HEK293 (cell line): Measurements from ENCODE around the gene LEFTY1.

Experiments used
- HOXA7 ChIP-seq: sonication (generic); formaldehyde crosslinking; IDR thresholded peaks from 2 replicates; pipeline ENCODE4 v1.8.1; 2022; ENCODE audit warnings: missing genetic modification reagents, borderline replicate concordance
- ZNF629 ChIP-seq: fragments of 450-650 bp; formaldehyde crosslinking; IDR thresholded peaks from 2 replicates; pipeline ENCODE4 v1.5.1; 2017; ENCODE audit warnings: missing biosample characterization, missing genetic modification characterization
- TF ChIP-seq, protein P1 (sequence below): fragments of 450-650 bp; formaldehyde crosslinking; IDR thresholded peaks from 2 replicates; pipeline ENCODE4 v1.5.1; 2016; ENCODE audit warnings: missing biosample characterization, missing genetic modification characterization
- TF ChIP-seq, protein P2 (sequence below): fragments of 450-650 bp; formaldehyde crosslinking; IDR thresholded peaks from 2 replicates; pipeline ENCODE4 v1.5.1; 2016; ENCODE audit warnings: missing biosample characterization, missing genetic modification characterization
- TF ChIP-seq, protein P3 (sequence below): fragments of 450-650 bp; formaldehyde crosslinking; IDR thresholded peaks from 2 replicates; pipeline ENCODE4 v1.5.1; 2016; ENCODE audit warnings: missing biosample characterization, missing genetic modification characterization

DNA sequence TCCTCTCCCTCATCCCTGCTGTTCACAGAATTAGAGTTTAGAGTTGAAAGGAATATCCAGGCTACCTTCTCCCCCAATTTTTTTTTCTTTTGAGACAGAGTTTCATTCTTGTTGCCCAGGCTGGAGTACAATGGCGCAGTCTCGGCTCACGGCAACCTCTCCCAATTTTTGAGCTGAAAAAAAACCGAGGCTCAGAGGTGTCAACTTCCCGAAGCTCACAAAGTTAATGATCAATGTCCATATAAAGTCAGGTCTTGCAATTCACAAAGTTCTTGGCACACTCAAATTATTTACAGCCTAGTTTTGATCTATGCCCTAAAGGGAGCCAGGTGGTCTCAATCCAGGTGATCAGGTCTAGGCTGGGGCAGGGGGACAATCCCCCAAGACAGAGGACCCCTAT lies 797 bp upstream of the LEFTY1 start:
- no peak for TF ChIP-seq ZNF629 (tag by site-specific recombination)
- TF ChIP-seq, protein P1, sequence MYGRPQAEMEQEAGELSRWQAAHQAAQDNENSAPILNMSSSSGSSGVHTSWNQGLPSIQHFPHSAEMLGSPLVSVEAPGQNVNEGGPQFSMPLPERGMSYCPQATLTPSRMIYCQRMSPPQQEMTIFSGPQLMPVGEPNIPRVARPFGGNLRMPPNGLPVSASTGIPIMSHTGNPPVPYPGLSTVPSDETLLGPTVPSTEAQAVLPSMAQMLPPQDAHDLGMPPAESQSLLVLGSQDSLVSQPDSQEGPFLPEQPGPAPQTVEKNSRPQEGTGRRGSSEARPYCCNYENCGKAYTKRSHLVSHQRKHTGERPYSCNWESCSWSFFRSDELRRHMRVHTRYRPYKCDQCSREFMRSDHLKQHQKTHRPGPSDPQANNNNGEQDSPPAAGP, result no peak
- TF ChIP-seq, protein P2, sequence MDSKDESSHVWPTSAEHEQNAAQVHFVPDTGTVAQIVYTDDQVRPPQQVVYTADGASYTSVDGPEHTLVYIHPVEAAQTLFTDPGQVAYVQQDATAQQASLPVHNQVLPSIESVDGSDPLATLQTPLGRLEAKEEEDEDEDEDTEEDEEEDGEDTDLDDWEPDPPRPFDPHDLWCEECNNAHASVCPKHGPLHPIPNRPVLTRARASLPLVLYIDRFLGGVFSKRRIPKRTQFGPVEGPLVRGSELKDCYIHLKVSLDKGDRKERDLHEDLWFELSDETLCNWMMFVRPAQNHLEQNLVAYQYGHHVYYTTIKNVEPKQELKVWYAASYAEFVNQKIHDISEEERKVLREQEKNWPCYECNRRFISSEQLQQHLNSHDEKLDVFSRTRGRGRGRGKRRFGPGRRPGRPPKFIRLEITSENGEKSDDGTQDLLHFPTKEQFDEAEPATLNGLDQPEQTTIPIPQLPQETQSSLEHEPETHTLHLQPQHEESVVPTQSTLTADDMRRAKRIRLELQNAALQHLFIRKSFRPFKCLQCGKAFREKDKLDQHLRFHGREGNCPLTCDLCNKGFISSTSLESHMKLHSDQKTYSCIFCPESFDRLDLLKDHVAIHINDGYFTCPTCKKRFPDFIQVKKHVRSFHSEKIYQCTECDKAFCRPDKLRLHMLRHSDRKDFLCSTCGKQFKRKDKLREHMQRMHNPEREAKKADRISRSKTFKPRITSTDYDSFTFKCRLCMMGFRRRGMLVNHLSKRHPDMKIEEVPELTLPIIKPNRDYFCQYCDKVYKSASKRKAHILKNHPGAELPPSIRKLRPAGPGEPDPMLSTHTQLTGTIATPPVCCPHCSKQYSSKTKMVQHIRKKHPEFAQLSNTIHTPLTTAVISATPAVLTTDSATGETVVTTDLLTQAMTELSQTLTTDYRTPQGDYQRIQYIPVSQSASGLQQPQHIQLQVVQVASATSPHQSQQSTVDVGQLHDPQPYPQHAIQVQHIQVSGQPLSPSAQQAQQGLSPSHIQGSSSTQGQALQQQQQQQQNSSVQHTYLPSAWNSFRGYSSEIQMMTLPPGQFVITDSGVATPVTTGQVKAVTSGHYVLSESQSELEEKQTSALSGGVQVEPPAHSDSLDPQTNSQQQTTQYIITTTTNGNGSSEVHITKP, result no peak
- no peak for TF ChIP-seq HOXA7
- TF ChIP-seq, protein P3, sequence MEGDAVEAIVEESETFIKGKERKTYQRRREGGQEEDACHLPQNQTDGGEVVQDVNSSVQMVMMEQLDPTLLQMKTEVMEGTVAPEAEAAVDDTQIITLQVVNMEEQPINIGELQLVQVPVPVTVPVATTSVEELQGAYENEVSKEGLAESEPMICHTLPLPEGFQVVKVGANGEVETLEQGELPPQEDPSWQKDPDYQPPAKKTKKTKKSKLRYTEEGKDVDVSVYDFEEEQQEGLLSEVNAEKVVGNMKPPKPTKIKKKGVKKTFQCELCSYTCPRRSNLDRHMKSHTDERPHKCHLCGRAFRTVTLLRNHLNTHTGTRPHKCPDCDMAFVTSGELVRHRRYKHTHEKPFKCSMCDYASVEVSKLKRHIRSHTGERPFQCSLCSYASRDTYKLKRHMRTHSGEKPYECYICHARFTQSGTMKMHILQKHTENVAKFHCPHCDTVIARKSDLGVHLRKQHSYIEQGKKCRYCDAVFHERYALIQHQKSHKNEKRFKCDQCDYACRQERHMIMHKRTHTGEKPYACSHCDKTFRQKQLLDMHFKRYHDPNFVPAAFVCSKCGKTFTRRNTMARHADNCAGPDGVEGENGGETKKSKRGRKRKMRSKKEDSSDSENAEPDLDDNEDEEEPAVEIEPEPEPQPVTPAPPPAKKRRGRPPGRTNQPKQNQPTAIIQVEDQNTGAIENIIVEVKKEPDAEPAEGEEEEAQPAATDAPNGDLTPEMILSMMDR (tag by site-specific recombination), result no peak
